Lung (tissue), 12 donors: ENCODE data around the gene KCTD8. TPM values are rescaled to one million over a fixed set of nuclear protein-coding genes. Genes with fewer than 3 reads are reported as not detected.
A peak's percentile ranks its signal among the peaks of the same experiment; 100 is the strongest.

Source experiments
- ATAC-seq: fragments of 200-7000 bp; cut with Tn5 transposase; one replicate; pipeline ENCODE4 v1.9.1; 2020; ENCODE audit warnings: moderate number of reproducible peaks; ENCODE audit not compliant: insufficient read depth, low FRiP score
- DNase-seq, 3 donors: peaks; one replicate each; pipeline ENCODE4 v3.0.0-alpha.2; 2013 to 2017
- H3K27ac ChIP-seq, 2 donors: one replicate each; pipeline ENCODE4 v1.5.1; 2013; ENCODE audit warnings: mild to moderate bottlenecking in 2 of 2, moderate library complexity in 2 of 2, control low read depth in 1 of 2, inconsistent platforms in 1 of 2, low read depth in 1 of 2, low read length in 1 of 2
- H3K27me3 ChIP-seq, 3 donors: one replicate each; pipeline ENCODE4 v1.5.1; 2013; ENCODE audit warnings: low read length in 2 of 3; ENCODE audit not compliant: control insufficient read depth in 3 of 3, insufficient read depth in 3 of 3
- H3K36me3 ChIP-seq, 4 donors: one replicate each; pipeline ENCODE4 v1.5.1; 2013; ENCODE audit warnings: low read length in 4 of 4, mild to moderate bottlenecking in 1 of 4, moderate library complexity in 1 of 4; ENCODE audit not compliant: control insufficient read depth in 4 of 4, insufficient read depth in 4 of 4
- H3K4me1 ChIP-seq, 5 donors: one replicate each; pipeline ENCODE4 v1.5.1; 2013; ENCODE audit warnings: low read length in 5 of 5, mild to moderate bottlenecking in 2 of 5, moderate library complexity in 1 of 5; ENCODE audit not compliant: control insufficient read depth in 5 of 5, insufficient read depth in 5 of 5
- H3K4me3 ChIP-seq: one replicate; pipeline ENCODE4 v1.5.1; 2013; ENCODE audit warnings: mild to moderate bottlenecking, control low read depth, moderate library complexity
- H3K9ac ChIP-seq, 2 donors: one replicate each; pipeline ENCODE4 v1.5.1; 2013; ENCODE audit warnings: low read length in 2 of 2, control low read depth in 1 of 2; ENCODE audit not compliant: insufficient read depth in 1 of 2
- H3K9me3 ChIP-seq, 4 donors: one replicate each; pipeline ENCODE4 v1.5.1; 2013; ENCODE audit warnings: low read length in 3 of 4, mild to moderate bottlenecking in 1 of 4, moderate library complexity in 1 of 4; ENCODE audit not compliant: control insufficient read depth in 4 of 4, insufficient read depth in 3 of 4
- CTCF ChIP-seq: IDR thresholded peaks from 2 replicates; pipeline ENCODE4 v1.5.1; 2012; ENCODE audit warnings: mild to moderate bottlenecking; ENCODE audit errors: control extremely low read depth, extremely low read depth
- WGBS, 2 donors: extraction: QIAGEN DNeasy Blood & Tissue Kit; methylation state at CpG; one replicate each; pipeline ENCODE4 v1.1.7; 2013; 5-methylcytosine and 5-hydroxymethylcytosine counted together
- polyA plus RNA-seq, 2 donors: library from polyadenylated mRNA; stranded (reverse); fragments of 200-250 nt; gene quantifications; one replicate each; pipeline ENCODE4 v1.2.1, GENCODE V29; 2013
- total RNA-seq, 2 donors: library from RNA; depleted of rRNA in 1 of 2; stranded (reverse); fragments of >200 nt in 1 of 2; gene quantifications; one replicate each; pipeline ENCODE4 v1.2.1, GENCODE V29; 2014 to 2021
- donor health status: control.
- donor health status: control.
- donor health status: Bipolar disorder and iron deficiency.
- donor health status: healthy.
- donor health status: DM: yes; HTN: yes; CAD: no.

Gene KCTD8
- total and polyA plus RNA-seq, 4 donors = 0.02 to 0.17 (median 0.10) TPM

- no peak for ATAC-seq
- no peak for TF ChIP-seq CTCF
- no peaks in the 10 kb centered on the region for H3K4me1 ChIP-seq
Observed at GRCh38 chr4:44354172-44354571, 94.4 kb downstream of the KCTD8 start.

GRCh38 chr4:44351069-44351468 is 97.5 kb downstream of the KCTD8 start:
- no peak for TF ChIP-seq CTCF
- Histone ChIP-seq H3K36me3 (no peaks in the 10 kb centered on the region), H3K9me3 (no peaks in the 10 kb centered on the region), H3K4me1 (no peaks in the 10 kb centered on the region), H3K27ac (no peak overlapping the region), H3K9ac (no peak overlapping the region), H3K27me3 (no peaks in the 10 kb centered on the region), H3K4me3 (no peak overlapping the region)
- no peak for ATAC-seq
- 68 to 69% methylated on average over 3 of the region's 3 CpGs for WGBS, 2 donors
- DNase-seq = peak in 1 of 3 donors; percentile 11

More at GRCh38 chr4:44354172-44354571, 94.4 kb downstream of the KCTD8 start:
- 91% methylated on average over 3 of the region's 3 CpGs for WGBS, 2 donors
- Histone ChIP-seq H3K36me3 (no peaks in the 10 kb centered on the region), H3K9ac (no peak overlapping the region), H3K9me3 (no peaks in the 10 kb centered on the region), H3K27ac (no peak overlapping the region), H3K27me3 (no peaks in the 10 kb centered on the region), H3K4me3 (no peak overlapping the region)
- DNase-seq = no peak

GRCh38 chr4:44342800-44343199 is 105.8 kb downstream of the KCTD8 start:
- Histone ChIP-seq H3K9ac (no peak overlapping the region), H3K4me3 (no peak overlapping the region), H3K36me3 (no peaks in the 10 kb centered on the region), H3K27me3 (no peaks in the 10 kb centered on the region), H3K4me1 (no peaks in the 10 kb centered on the region), H3K27ac (no peak overlapping the region), H3K9me3 (no peaks in the 10 kb centered on the region)
- no peak for DNase-seq
- WGBS, 2 donors = 47 to 52% methylated on average over 1 of the region's 1 CpG
- ATAC-seq = no peak
- TF ChIP-seq CTCF = no peak

GRCh38 chr4:44326741-44327140 is 121.9 kb downstream of the KCTD8 start:
- no peaks in the 10 kb centered on the region for H3K4me1 ChIP-seq
- H3K9ac ChIP-seq = no peak overlapping the region
- TF ChIP-seq CTCF = no peak
- H3K9me3 ChIP-seq = peaks cover 0 to 2% (median 0%) of the 10 kb centered on the region in 4 donors
- H3K27me3 ChIP-seq = no peaks in the 10 kb centered on the region
- ATAC-seq (no peak), DNase-seq (peak in 2 of 3 donors; percentile 30 to 77)
- no peak overlapping the region for H3K4me3 ChIP-seq
- H3K36me3 ChIP-seq = no peaks in the 10 kb centered on the region
- no peak overlapping the region for H3K27ac ChIP-seq
- WGBS, 2 donors = 50 to 62% methylated on average over 2 of the region's 2 CpGs
